Fibroblast of lung (primary cell): ENCODE measurements around the gene UGT1A3. TPM values are rescaled to one million over a fixed set of nuclear protein-coding genes. Genes with fewer than 3 reads are reported as not detected.

Source experiments
- DNase-seq, 2 donors: peaks; one replicate each; pipeline versions ENCODE4 v3.0.0 to v3.0.0-alpha.2; 2010; ENCODE audit warnings: low read depth in 2 of 2
- H2AFZ ChIP-seq: 2 replicates; pipeline ENCODE4 v1.5.1; 2012; ENCODE audit warnings: low read length, control low read depth, inconsistent platforms
- H3K27ac ChIP-seq: 2 replicates; pipeline ENCODE4 v1.5.1; 2011; ENCODE audit warnings: low read length, control low read depth; ENCODE audit not compliant: insufficient read depth
- H3K27me3 ChIP-seq: 2 replicates; pipeline ENCODE4 v1.5.1; 2011; ENCODE audit warnings: mild to moderate bottlenecking, low read length; ENCODE audit not compliant: control insufficient read depth, insufficient read depth
- H3K36me3 ChIP-seq: 2 replicates; pipeline ENCODE4 v1.5.1; 2011; ENCODE audit warnings: low read length; ENCODE audit not compliant: control insufficient read depth, insufficient read depth
- H3K4me1 ChIP-seq: 2 replicates; pipeline ENCODE4 v1.5.1; 2011; ENCODE audit warnings: low read length; ENCODE audit not compliant: control insufficient read depth, insufficient read depth; ENCODE audit errors: extremely low read depth
- H3K4me2 ChIP-seq: 2 replicates; pipeline ENCODE4 v1.5.1; 2011; ENCODE audit warnings: low read length, control low read depth; ENCODE audit not compliant: insufficient read depth; ENCODE audit errors: extremely low read depth
- H3K4me3 ChIP-seq, 4 experiments: fragments of 200-600 bp in 1 of 4; sonication (generic) in 1 of 4; replicated peaks in 1 of 4; 2 replicates each; pipeline ENCODE4 v1.5.1; 2011 to 2016; ENCODE audit warnings: low read length in 4 of 4, low read depth in 3 of 4, mild to moderate bottlenecking in 3 of 4, control low read depth in 2 of 4, inconsistent platforms in 1 of 4, mixed read lengths in 1 of 4; ENCODE audit not compliant: insufficient read depth in 1 of 4; ENCODE audit errors: control extremely low read depth in 1 of 4
- H3K79me2 ChIP-seq: 2 replicates; pipeline ENCODE4 v1.5.1; 2012; ENCODE audit warnings: mild to moderate bottlenecking, low read length, inconsistent platforms; ENCODE audit not compliant: control insufficient read depth, insufficient read depth
- H3K9ac ChIP-seq: 2 replicates; pipeline ENCODE4 v1.5.1; 2011; ENCODE audit warnings: mild to moderate bottlenecking, low read length, control low read depth; ENCODE audit not compliant: insufficient read depth
- H3K9me3 ChIP-seq: 2 replicates; pipeline ENCODE4 v1.5.1; 2012; ENCODE audit warnings: low read depth, low read length; ENCODE audit not compliant: control insufficient read depth, insufficient read depth
- H4K20me1 ChIP-seq: 2 replicates; pipeline ENCODE4 v1.5.1; 2011; ENCODE audit warnings: low read length; ENCODE audit not compliant: control insufficient read depth, insufficient read depth; ENCODE audit errors: extremely low read depth
- EZH2 ChIP-seq: IDR thresholded peaks from 2 replicates; pipeline ENCODE4 v1.5.1; 2012; ENCODE audit warnings: low read length, control low read depth, mild to moderate bottlenecking; ENCODE audit errors: missing control alignments
- polyA plus RNA-seq, 2 donors: library from polyadenylated mRNA; depleted of rRNA in 1 of 2; stranded (reverse) in 1 of 2; unstranded in 1 of 2; fragments of >200 nt; gene quantifications; 2 replicates each; pipeline ENCODE4 v1.2.1, GENCODE V29; 2011 to 2012; ENCODE audit warnings: missing spikeins in 1 of 2
- total RNA-seq: library from RNA; depleted of rRNA; stranded (reverse); fragments of >200 nt; gene quantifications from 2 replicates; pipeline ENCODE4 v1.2.1, GENCODE V29; 2014
- TF ChIP-seq, protein P1 (sequence below), 2 donors: IDR thresholded peaks in 1 of 2; conservative IDR thresholded peaks in 1 of 2; 1 replicate in 1 of 2; 2 replicates in 1 of 2; pipeline ENCODE4 v1.5.1; 2011 to 2012; ENCODE audit warnings: low read length in 2 of 2, control low read depth in 1 of 2, inconsistent platforms in 1 of 2, low read depth in 1 of 2, mild to moderate bottlenecking in 1 of 2

UGT1A3 gene
- total and polyA plus RNA-seq, 2 donors (not counting 1 experiment from before 2014, with no cell fraction given) = not detected

DNA sequence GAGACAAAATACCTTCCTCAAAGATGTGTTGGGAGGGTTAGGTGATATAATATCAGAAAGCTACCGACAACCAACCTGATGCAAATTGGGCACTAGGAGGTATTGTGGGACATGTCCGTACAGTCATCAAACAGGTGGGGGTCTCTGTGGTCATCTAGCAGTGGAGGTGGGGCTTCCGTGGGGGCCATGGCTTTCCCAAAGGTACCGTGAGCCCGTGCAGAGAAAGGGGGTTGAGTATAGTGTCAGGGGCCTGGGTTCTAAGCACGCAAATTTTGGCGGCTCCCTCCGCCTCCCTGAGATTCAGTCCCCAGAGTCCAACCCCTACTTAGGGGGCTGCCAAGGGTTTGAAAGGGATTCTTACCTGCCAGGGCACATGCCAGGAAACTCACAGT lies 92.9 kb downstream of the UGT1A3 start:
- H3K27ac ChIP-seq = no peak overlapping the region
- TF ChIP-seq, protein P1, sequence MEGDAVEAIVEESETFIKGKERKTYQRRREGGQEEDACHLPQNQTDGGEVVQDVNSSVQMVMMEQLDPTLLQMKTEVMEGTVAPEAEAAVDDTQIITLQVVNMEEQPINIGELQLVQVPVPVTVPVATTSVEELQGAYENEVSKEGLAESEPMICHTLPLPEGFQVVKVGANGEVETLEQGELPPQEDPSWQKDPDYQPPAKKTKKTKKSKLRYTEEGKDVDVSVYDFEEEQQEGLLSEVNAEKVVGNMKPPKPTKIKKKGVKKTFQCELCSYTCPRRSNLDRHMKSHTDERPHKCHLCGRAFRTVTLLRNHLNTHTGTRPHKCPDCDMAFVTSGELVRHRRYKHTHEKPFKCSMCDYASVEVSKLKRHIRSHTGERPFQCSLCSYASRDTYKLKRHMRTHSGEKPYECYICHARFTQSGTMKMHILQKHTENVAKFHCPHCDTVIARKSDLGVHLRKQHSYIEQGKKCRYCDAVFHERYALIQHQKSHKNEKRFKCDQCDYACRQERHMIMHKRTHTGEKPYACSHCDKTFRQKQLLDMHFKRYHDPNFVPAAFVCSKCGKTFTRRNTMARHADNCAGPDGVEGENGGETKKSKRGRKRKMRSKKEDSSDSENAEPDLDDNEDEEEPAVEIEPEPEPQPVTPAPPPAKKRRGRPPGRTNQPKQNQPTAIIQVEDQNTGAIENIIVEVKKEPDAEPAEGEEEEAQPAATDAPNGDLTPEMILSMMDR (conservative IDR thresholded peaks at IDR 0.05 in 1 of 2, IDR thresholded peaks at IDR 0.05 in 1 of 2; ENCODE audit: low read depth in 1 of 2, low read length in 2 of 2) = no peak
- no peak for TF ChIP-seq EZH2
- peaks cover 4% of the 10 kb centered on the region for H3K27me3 ChIP-seq
- no peak overlapping the region for H2AFZ ChIP-seq
- no peaks in the 10 kb centered on the region for H4K20me1 ChIP-seq
- no peaks in the 10 kb centered on the region for H3K79me2 ChIP-seq
- no peak for DNase-seq
- H3K4me2 ChIP-seq = no peak overlapping the region
- H3K4me3 ChIP-seq = no peak overlapping the region
- H3K9me3 ChIP-seq = no peaks in the 10 kb centered on the region
- no peak overlapping the region for H3K9ac ChIP-seq
- H3K4me1 ChIP-seq = no peaks in the 10 kb centered on the region
- no peaks in the 10 kb centered on the region for H3K36me3 ChIP-seq

DNA sequence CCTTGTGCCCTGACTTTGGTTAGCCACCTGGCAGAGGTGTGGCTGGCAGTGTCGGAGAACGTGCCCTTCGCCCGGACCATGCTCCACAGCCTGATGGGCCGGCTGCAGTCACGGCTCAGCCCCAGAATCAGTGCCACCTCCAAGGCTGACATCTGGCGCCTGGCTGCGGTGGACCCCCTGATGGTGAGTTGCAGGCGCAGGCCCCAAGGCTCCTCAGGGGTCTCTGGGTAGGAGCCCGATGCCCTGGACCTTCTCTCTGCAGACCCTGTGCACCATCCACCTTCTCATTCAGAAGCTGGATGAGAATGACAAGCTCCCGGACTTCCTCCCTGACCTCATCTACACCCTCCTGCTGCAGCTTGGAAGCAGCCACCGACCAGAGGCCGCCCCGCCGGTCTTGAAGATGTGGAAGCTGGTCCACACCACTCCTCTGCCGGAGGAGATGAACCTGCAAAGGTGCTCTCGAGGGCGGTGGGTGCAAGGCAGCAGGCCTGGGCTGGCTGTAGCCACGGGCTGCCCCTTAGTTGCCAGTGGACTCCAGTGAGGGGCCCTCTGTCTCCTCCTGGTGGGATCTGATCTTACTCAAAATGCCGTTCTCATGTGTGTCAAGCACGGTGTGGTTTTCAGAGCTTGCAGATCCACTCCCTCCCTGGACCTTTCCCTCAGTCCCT lies 93.4 kb downstream of the UGT1A3 start:
- Histone ChIP-seq H4K20me1 (no peaks in the 10 kb centered on the region), H3K27me3 (peaks cover 4% of the 10 kb centered on the region), H3K4me3 (no peak overlapping the region), H3K4me2 (no peak overlapping the region), H3K4me1 (no peaks in the 10 kb centered on the region), H3K9me3 (no peaks in the 10 kb centered on the region), H2AFZ (no peak overlapping the region), H3K36me3 (no peaks in the 10 kb centered on the region), H3K9ac (no peak overlapping the region), H3K79me2 (no peaks in the 10 kb centered on the region), H3K27ac (no peak overlapping the region)
- no peak for DNase-seq
- no peak for TF ChIP-seq EZH2
- TF ChIP-seq, protein P1 (conservative IDR thresholded peaks at IDR 0.05 in 1 of 2, IDR thresholded peaks at IDR 0.05 in 1 of 2; ENCODE audit: low read depth in 1 of 2, low read length in 2 of 2) = no peak

Other genes starting within 250 kb of the UGT1A3 start
- 34.9 and 40.6 TPM in 2 replicates for gene USP40, start 162.3 kb upstream of the UGT1A3 start, total RNA-seq
- gene USP40, start 162.3 kb upstream of the UGT1A3 start, polyA plus RNA-seq = 18.9 and 26.2 TPM in 2 replicates
- not detected in 2 replicates for gene UGT1A8, start 111.4 kb upstream of the UGT1A3 start, total RNA-seq
- not detected in 2 replicates for gene UGT1A8, start 111.4 kb upstream of the UGT1A3 start, polyA plus RNA-seq
- gene UGT1A10, start 92.6 kb upstream of the UGT1A3 start, total RNA-seq = not detected in 2 replicates
- gene UGT1A10, start 92.6 kb upstream of the UGT1A3 start, polyA plus RNA-seq = not detected in 2 replicates
- not detected in 2 replicates for gene UGT1A9, start 57.1 kb upstream of the UGT1A3 start, total RNA-seq
- gene UGT1A9, start 57.1 kb upstream of the UGT1A3 start, polyA plus RNA-seq = not detected in 2 replicates
- not detected in 2 replicates for gene UGT1A7, start 47.1 kb upstream of the UGT1A3 start, total RNA-seq
- not detected in 2 replicates for gene UGT1A7, start 47.1 kb upstream of the UGT1A3 start, polyA plus RNA-seq
- not detected in 2 replicates for gene UGT1A6, start 36.2 kb upstream of the UGT1A3 start, total RNA-seq
- gene UGT1A6, start 36.2 kb upstream of the UGT1A3 start, polyA plus RNA-seq = not detected in 2 replicates
- gene UGT1A5, start 16.1 kb upstream of the UGT1A3 start, total RNA-seq = not detected in 2 replicates
- gene UGT1A5, start 16.1 kb upstream of the UGT1A3 start, polyA plus RNA-seq = not detected in 2 replicates
- gene UGT1A4, start 10.3 kb upstream of the UGT1A3 start, total RNA-seq = not detected in 2 replicates
- gene UGT1A4, start 10.3 kb upstream of the UGT1A3 start, polyA plus RNA-seq = not detected in 2 replicates
- not detected in 2 replicates for gene UGT1A1, start 31.2 kb downstream of the UGT1A3 start, total RNA-seq
- gene UGT1A1, start 31.2 kb downstream of the UGT1A3 start, polyA plus RNA-seq = not detected in 2 replicates
- gene MROH2A, start 49.3 kb downstream of the UGT1A3 start, total RNA-seq = not detected in 2 replicates
- gene MROH2A, start 49.3 kb downstream of the UGT1A3 start, polyA plus RNA-seq = not detected in 2 replicates
- gene HJURP, start 125.5 kb downstream of the UGT1A3 start, total RNA-seq = 0.26 and 5.8 TPM in 2 replicates
- 6.2 and 28.3 TPM in 2 replicates for gene HJURP, start 125.5 kb downstream of the UGT1A3 start, polyA plus RNA-seq
- gene TRPM8, start 188.3 kb downstream of the UGT1A3 start, total RNA-seq = under 0.01 and 0.99 TPM in 2 replicates
- gene TRPM8, start 188.3 kb downstream of the UGT1A3 start, polyA plus RNA-seq = 0.49 and 0.76 TPM in 2 replicates